IPS-20b (cell line): Measurements from ENCODE around the gene TPK1.

Experiments used
- H3K27ac ChIP-seq: one replicate; pipeline ENCODE4 v1.5.1; 2013; ENCODE audit warnings: low read length
- H3K27me3 ChIP-seq: 2 replicates; pipeline ENCODE4 v1.6.1; 2013; ENCODE audit warnings: mild to moderate bottlenecking, low read length, inconsistent platforms; ENCODE audit not compliant: insufficient read depth
- H3K36me3 ChIP-seq: 2 replicates; pipeline ENCODE4 v1.6.1; 2013; ENCODE audit warnings: low read depth, mild to moderate bottlenecking, inconsistent platforms, low read length, moderate library complexity; ENCODE audit not compliant: insufficient read depth
- H3K4me1 ChIP-seq: 2 replicates; pipeline ENCODE4 v1.6.1; 2013; ENCODE audit warnings: mild to moderate bottlenecking, control low read depth, inconsistent platforms, low read length, moderate library complexity; ENCODE audit not compliant: insufficient read depth
- H3K4me3 ChIP-seq: 2 replicates; pipeline ENCODE4 v1.5.1; 2013; ENCODE audit warnings: mild to moderate bottlenecking, low read length, inconsistent platforms
- H3K9ac ChIP-seq: 2 replicates; pipeline ENCODE4 v1.6.1; 2013; ENCODE audit warnings: low read depth, mild to moderate bottlenecking, inconsistent platforms, low read length, moderate library complexity
- H3K9me3 ChIP-seq: 2 replicates; pipeline ENCODE4 v1.6.1; 2013; ENCODE audit warnings: mild to moderate bottlenecking, low read depth, low read length, inconsistent platforms; ENCODE audit not compliant: insufficient read depth

TPK1 gene

GRCh38 chr7:144835652-144836544, at the start of gene TPK1:
Gene TPK1, minus strand, starts transcription at chr7:144836053. Its CDS starts 451 bp downstream, at chr7:144835602.
- H3K4me3 ChIP-seq = peak within 1 kb of the TSS; percentile 92
- H3K36me3 ChIP-seq = no peaks in the 10 kb centered on the region
- H3K9me3 ChIP-seq = no peaks in the 10 kb centered on the region
- H3K4me1 ChIP-seq = 0 out of 2 replicates have a peak, but pooled peaks cover 3% of the 10 kb centered on the region
- H3K27ac ChIP-seq = no peak within 1 kb of the TSS
- H3K27me3 ChIP-seq = peaks cover 13% of the 10 kb centered on the region; the same call in 1 of the 2 replicates
- H3K9ac ChIP-seq = peak within 1 kb of the TSS; percentile 83; the same call in 1 of the 2 replicates

GRCh38 chr7:144885478-144885877, 49.6 kb upstream of the TPK1 start:
- no peaks in the 10 kb centered on the region for H3K27me3 ChIP-seq
- H3K9me3 ChIP-seq = no peaks in the 10 kb centered on the region
- H3K9ac ChIP-seq = no peak overlapping the region
- H3K4me1 ChIP-seq = peaks cover 6% of the 10 kb centered on the region; the same call in 1 of the 2 replicates
- no peaks in the 10 kb centered on the region for H3K36me3 ChIP-seq
- H3K4me3 ChIP-seq = no peak overlapping the region
- no peak overlapping the region for H3K27ac ChIP-seq

GRCh38 chr7:144884896-144885295, 49.0 kb upstream of the TPK1 start:
- H3K4me3 ChIP-seq = no peak overlapping the region
- H3K27me3 ChIP-seq = no peaks in the 10 kb centered on the region
- peaks cover 6% of the 10 kb centered on the region; the same call in 1 of the 2 replicates for H3K4me1 ChIP-seq
- no peak overlapping the region for H3K9ac ChIP-seq
- no peak overlapping the region for H3K27ac ChIP-seq
- H3K36me3 ChIP-seq = no peaks in the 10 kb centered on the region
- H3K9me3 ChIP-seq = no peaks in the 10 kb centered on the region

- Histone ChIP-seq H3K4me3 (no peak overlapping the region), H3K36me3 (no peaks in the 10 kb centered on the region), H3K9me3 (no peaks in the 10 kb centered on the region), H3K27me3 (no peaks in the 10 kb centered on the region), H3K9ac (no peak overlapping the region), H3K27ac (no peak overlapping the region), H3K4me1 (no peaks in the 10 kb centered on the region)
Measured at GRCh38 chr7:144873316-144873845, 37.5 kb upstream of the TPK1 start.

- H3K9me3 ChIP-seq = no peaks in the 10 kb centered on the region
- H3K9ac ChIP-seq = no peak overlapping the region
- no peak overlapping the region for H3K4me3 ChIP-seq
- no peaks in the 10 kb centered on the region for H3K36me3 ChIP-seq
- no peaks in the 10 kb centered on the region for H3K27me3 ChIP-seq
- H3K27ac ChIP-seq = no peak overlapping the region
- H3K4me1 ChIP-seq = no peaks in the 10 kb centered on the region
Measured at GRCh38 chr7:144869082-144869481, 33.2 kb upstream of the TPK1 start.

- H3K4me1 ChIP-seq = no peaks in the 10 kb centered on the region
- no peak overlapping the region for H3K4me3 ChIP-seq
- no peaks in the 10 kb centered on the region for H3K36me3 ChIP-seq
- no peaks in the 10 kb centered on the region for H3K9me3 ChIP-seq
- no peak overlapping the region for H3K9ac ChIP-seq
- no peaks in the 10 kb centered on the region for H3K27me3 ChIP-seq
- no peak overlapping the region for H3K27ac ChIP-seq
Measured at GRCh38 chr7:144866189-144866588, 30.3 kb upstream of the TPK1 start.

- Histone ChIP-seq H3K27ac (no peak overlapping the region), H3K9ac (no peak overlapping the region), H3K4me1 (peaks cover 1% of the 10 kb centered on the region; the same call in 1 of the 2 replicates), H3K27me3 (no peaks in the 10 kb centered on the region), H3K4me3 (no peak overlapping the region), H3K9me3 (no peaks in the 10 kb centered on the region), H3K36me3 (no peaks in the 10 kb centered on the region)
Measured at GRCh38 chr7:144863320-144863647, 27.4 kb upstream of the TPK1 start.

GRCh38 chr7:144862612-144863319, 26.9 kb upstream of the TPK1 start:
- H3K9ac ChIP-seq = no peak overlapping the region
- peaks cover 7% of the 10 kb centered on the region for H3K4me1 ChIP-seq
- H3K36me3 ChIP-seq = no peaks in the 10 kb centered on the region
- H3K4me3 ChIP-seq = no peak overlapping the region
- no peaks in the 10 kb centered on the region for H3K27me3 ChIP-seq
- no peaks in the 10 kb centered on the region for H3K9me3 ChIP-seq
- H3K27ac ChIP-seq = no peak overlapping the region

GRCh38 chr7:144859739-144860138, 23.9 kb upstream of the TPK1 start:
- no peak overlapping the region for H3K27ac ChIP-seq
- H3K9ac ChIP-seq = no peak overlapping the region
- no peaks in the 10 kb centered on the region for H3K36me3 ChIP-seq
- H3K27me3 ChIP-seq = no peaks in the 10 kb centered on the region
- H3K4me1 ChIP-seq = peaks cover 10% of the 10 kb centered on the region
- no peaks in the 10 kb centered on the region for H3K9me3 ChIP-seq
- no peak overlapping the region for H3K4me3 ChIP-seq

- H3K4me3 ChIP-seq = no peak overlapping the region
Measured at GRCh38 chr7:144857463-144857862, 21.6 kb upstream of the TPK1 start.

GRCh38 chr7:144854839-144855424, 19.1 kb upstream of the TPK1 start:
- no peak overlapping the region for H3K27ac ChIP-seq
- no peak overlapping the region for H3K9ac ChIP-seq
- H3K4me1 ChIP-seq = peaks cover 10% of the 10 kb centered on the region
- H3K36me3 ChIP-seq = no peaks in the 10 kb centered on the region
- H3K9me3 ChIP-seq = no peaks in the 10 kb centered on the region
- H3K4me3 ChIP-seq = no peak overlapping the region
- no peaks in the 10 kb centered on the region for H3K27me3 ChIP-seq

More at GRCh38 chr7:144857463-144857862, 21.6 kb upstream of the TPK1 start:
- Histone ChIP-seq H3K27me3 (no peaks in the 10 kb centered on the region), H3K9ac (no peak overlapping the region), H3K9me3 (no peaks in the 10 kb centered on the region), H3K36me3 (no peaks in the 10 kb centered on the region), H3K27ac (no peak overlapping the region), H3K4me1 (peaks cover 10% of the 10 kb centered on the region)
